ENCODE measurements around the gene IFNA5. TPM values are rescaled to one million over a fixed set of nuclear protein-coding genes. Genes with fewer than 3 reads are reported as not detected.

IFNA5 gene
- total and polyA plus RNA-seq, 2 donors (not counting 1 experiment from before 2014, with no cell fraction given) = not detected

DNA sequence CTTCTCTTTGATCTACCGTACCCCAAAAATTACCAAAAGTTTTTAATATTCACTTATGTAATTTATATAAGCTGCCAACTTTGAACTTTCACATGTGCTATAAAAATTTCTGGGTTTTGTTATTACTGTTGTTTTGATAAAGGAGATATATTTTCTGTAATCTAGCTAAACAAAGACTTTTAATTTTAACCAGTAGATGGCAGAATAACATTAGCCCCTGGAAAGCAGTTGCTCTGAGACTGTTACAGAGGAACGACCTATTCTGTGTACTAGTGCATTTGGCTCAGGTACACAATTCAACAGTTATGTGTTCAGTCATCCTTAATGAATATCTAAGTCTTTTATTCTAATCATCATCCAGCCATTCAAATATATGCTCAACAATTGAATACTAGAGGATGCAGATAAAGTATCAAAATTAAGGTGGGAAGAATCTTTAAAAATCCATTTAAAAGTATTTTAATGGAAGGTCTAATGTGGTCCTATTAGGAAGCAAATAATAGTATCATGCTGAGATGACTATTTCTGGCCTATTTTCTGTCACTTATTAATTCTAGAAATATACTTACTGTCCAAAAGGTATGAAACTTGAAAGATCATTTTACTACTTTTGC is 21.5 kb upstream of the IFNA5 start:
- H3K27ac Mint-ChIP-seq = no peak overlapping the region
- peak; percentile 70 for DNase-seq

DNA sequence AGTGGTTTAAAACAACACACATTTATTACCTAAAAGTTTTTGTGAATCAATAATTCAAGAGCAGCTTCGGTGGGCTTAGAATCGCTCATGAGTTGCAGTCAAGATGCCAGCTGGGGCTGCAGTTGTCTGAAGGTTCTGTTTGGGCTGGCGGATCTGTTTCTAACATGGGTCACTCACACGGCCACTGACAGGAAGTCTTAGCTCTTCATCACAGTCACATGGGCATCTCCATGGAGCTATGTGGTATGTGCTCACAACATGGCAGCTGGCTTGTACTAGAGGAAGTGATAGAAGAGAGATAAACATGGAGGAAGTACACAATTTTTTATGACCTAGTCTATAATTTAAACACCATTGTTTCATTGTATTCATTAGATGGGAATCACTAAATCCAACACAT is 18.9 kb upstream of the IFNA5 start:
- peaks cover 0 to 11% of the 10 kb centered on the region in 2 experiments for H3K36me3 ChIP-seq (replicated peaks in 1 of 2; ENCODE audit: control extremely low read depth in 1 of 2, control insufficient read depth in 1 of 2, extremely low read depth in 1 of 2, insufficient read depth in 2 of 2, low read length in 1 of 2)
- H3K4me2 ChIP-seq (replicated peaks; ENCODE audit: low read depth, low read length, poor library complexity, severe bottlenecking) = no peak overlapping the region
- H2AFZ ChIP-seq (ENCODE audit: insufficient read depth, low read depth, low read length, poor library complexity, severe bottlenecking) = no peak overlapping the region
- Mint-ChIP-seq H3K27ac (no peak overlapping the region), H3K4me1 (peaks cover 10% of the 10 kb centered on the region), H3K4me3 (no peak overlapping the region), H3K27me3 (no peaks in the 10 kb centered on the region), H3K9me3 (ENCODE audit: insufficient read depth) (no peaks in the 10 kb centered on the region)
- no peaks in the 10 kb centered on the region for H3K9me3 ChIP-seq (ENCODE audit: control extremely low read depth in 1 of 3, control insufficient read depth in 2 of 3, insufficient read depth in 1 of 3, low read length in 2 of 3)
- 100% methylated on average over 3 of the region's 4 CpGs for WGBS (ENCODE audit: insufficient coverage)
- intact Hi-C loops (cut with micrococcal nuclease) = no loop called here
- peaks cover 5% of the 10 kb centered on the region for H3K79me2 ChIP-seq (ENCODE audit: control insufficient read depth, insufficient read depth, low read length)
- no peak for ATAC-seq (ENCODE audit: low read depth)
- peaks cover 23% of the 10 kb centered on the region for H4K20me1 ChIP-seq (ENCODE audit: control insufficient read depth, insufficient read depth, low read length, poor library complexity, severe bottlenecking)
- H3K9ac ChIP-seq (ENCODE audit: low read length) = no peak overlapping the region
- no peaks in the 10 kb centered on the region for H3K4me1 ChIP-seq (ENCODE audit: control insufficient read depth in 2 of 2, insufficient read depth in 2 of 2, low read length in 2 of 2)
- H3K27ac ChIP-seq (ENCODE audit: low read length in 2 of 2) = no peak overlapping the region
- TF ChIP-seq, protein P1, sequence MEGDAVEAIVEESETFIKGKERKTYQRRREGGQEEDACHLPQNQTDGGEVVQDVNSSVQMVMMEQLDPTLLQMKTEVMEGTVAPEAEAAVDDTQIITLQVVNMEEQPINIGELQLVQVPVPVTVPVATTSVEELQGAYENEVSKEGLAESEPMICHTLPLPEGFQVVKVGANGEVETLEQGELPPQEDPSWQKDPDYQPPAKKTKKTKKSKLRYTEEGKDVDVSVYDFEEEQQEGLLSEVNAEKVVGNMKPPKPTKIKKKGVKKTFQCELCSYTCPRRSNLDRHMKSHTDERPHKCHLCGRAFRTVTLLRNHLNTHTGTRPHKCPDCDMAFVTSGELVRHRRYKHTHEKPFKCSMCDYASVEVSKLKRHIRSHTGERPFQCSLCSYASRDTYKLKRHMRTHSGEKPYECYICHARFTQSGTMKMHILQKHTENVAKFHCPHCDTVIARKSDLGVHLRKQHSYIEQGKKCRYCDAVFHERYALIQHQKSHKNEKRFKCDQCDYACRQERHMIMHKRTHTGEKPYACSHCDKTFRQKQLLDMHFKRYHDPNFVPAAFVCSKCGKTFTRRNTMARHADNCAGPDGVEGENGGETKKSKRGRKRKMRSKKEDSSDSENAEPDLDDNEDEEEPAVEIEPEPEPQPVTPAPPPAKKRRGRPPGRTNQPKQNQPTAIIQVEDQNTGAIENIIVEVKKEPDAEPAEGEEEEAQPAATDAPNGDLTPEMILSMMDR (IDR thresholded peaks at IDR 0.05) = no peak
- no peak for TF ChIP-seq EZH2 (IDR thresholded peaks at IDR 0.05; ENCODE audit: borderline replicate concordance, insufficient read depth, low read depth, low read length, poor library complexity, severe bottlenecking)
- no peaks in the 10 kb centered on the region for H3K27me3 ChIP-seq (replicated peaks in 1 of 4; ENCODE audit: control extremely low read depth in 1 of 4, control insufficient read depth in 3 of 4, insufficient read depth in 4 of 4, low read length in 3 of 4)
- no peak for DNase-seq
- H3K4me3 ChIP-seq (ENCODE audit: control extremely low read depth in 1 of 5, extremely low read depth in 1 of 5, insufficient read depth in 1 of 5, low read depth in 2 of 5, low read length in 4 of 5) = no peak overlapping the region
- CTCF ChIA-PET = interaction anchor here (0.8 to 10.2 kb wide), 6 partner anchors 9 to 464 kb away, joined by 3 to 159 read pairs (median 14); no protein-coding TSS in a partner anchor
- POLR2A ChIA-PET = no interaction called here

More for the DNA sequence above, 21.5 kb upstream of the IFNA5 start:
- H3K9ac ChIP-seq (ENCODE audit: low read length) = no peak overlapping the region
- TF ChIP-seq, protein P1 (IDR thresholded peaks at IDR 0.05) = peak; percentile 90
- TF ChIP-seq EZH2 (IDR thresholded peaks at IDR 0.05; ENCODE audit: borderline replicate concordance, insufficient read depth, low read depth, low read length, poor library complexity, severe bottlenecking) = no peak
- ChIA-PET CTCF (interaction anchor here (0.6 to 6.7 kb wide), 37 partner anchors 8 to 464 kb away, joined by 3 to 159 read pairs (median 5); partner anchors contain the start of genes IFNA2 and KLHL9), POLR2A (no interaction called here)
- no peak overlapping the region for H2AFZ ChIP-seq (ENCODE audit: insufficient read depth, low read depth, low read length, poor library complexity, severe bottlenecking)
- ATAC-seq (ENCODE audit: low read depth) = peak; percentile 80
- H3K79me2 ChIP-seq (ENCODE audit: control insufficient read depth, insufficient read depth, low read length) = peaks cover 19% of the 10 kb centered on the region
- peaks cover 0 to 14% of the 10 kb centered on the region in 2 experiments for H3K36me3 ChIP-seq (replicated peaks in 1 of 2; ENCODE audit: control extremely low read depth in 1 of 2, control insufficient read depth in 1 of 2, extremely low read depth in 1 of 2, insufficient read depth in 2 of 2, low read length in 1 of 2)
- H3K4me2 ChIP-seq (replicated peaks; ENCODE audit: low read depth, low read length, poor library complexity, severe bottlenecking) = no peak overlapping the region
- WGBS (ENCODE audit: insufficient coverage) = no CpG with 5 or more reads among the region's 2 CpGs
- no peaks in the 10 kb centered on the region for H3K9me3 ChIP-seq (ENCODE audit: control extremely low read depth in 1 of 3, control insufficient read depth in 2 of 3, insufficient read depth in 1 of 3, low read length in 2 of 3)
- H3K27me3 Mint-ChIP-seq = no peaks in the 10 kb centered on the region
- intact Hi-C loops (cut with micrococcal nuclease) = loop anchor here (1.0 kb wide), 5 partner anchors 9 to 463 kb away; partner anchors contain the start of gene KLHL9
- peaks cover 2 to 3% of the 10 kb centered on the region in 2 donors for H3K4me1 ChIP-seq (ENCODE audit: control insufficient read depth in 2 of 2, insufficient read depth in 2 of 2, low read length in 2 of 2)
- H3K9me3 Mint-ChIP-seq (ENCODE audit: insufficient read depth) = no peaks in the 10 kb centered on the region
- H3K4me1 Mint-ChIP-seq = peaks cover 26% of the 10 kb centered on the region
- no peak overlapping the region for H3K27ac ChIP-seq (ENCODE audit: low read length in 2 of 2)
- no peak overlapping the region for H3K4me3 ChIP-seq (ENCODE audit: control extremely low read depth in 1 of 5, extremely low read depth in 1 of 5, insufficient read depth in 1 of 5, low read depth in 2 of 5, low read length in 4 of 5)
- peaks cover 34% of the 10 kb centered on the region for H4K20me1 ChIP-seq (ENCODE audit: control insufficient read depth, insufficient read depth, low read length, poor library complexity, severe bottlenecking)
- no peak overlapping the region for H3K4me3 Mint-ChIP-seq
- H3K27me3 ChIP-seq (replicated peaks in 1 of 4; ENCODE audit: control extremely low read depth in 1 of 4, control insufficient read depth in 3 of 4, insufficient read depth in 4 of 4, low read length in 3 of 4) = no peaks in the 10 kb centered on the region
